GM12874 (cell line): ENCODE data around the gene VSTM2B.

Experiments used
- CTCF ChIP-seq: IDR thresholded peaks from 2 replicates; pipeline ENCODE4 v1.5.1; 2011; ENCODE audit warnings: low read depth, mild to moderate bottlenecking, control low read depth, low read length, moderate library complexity; ENCODE audit not compliant: insufficient read depth

VSTM2B gene

GRCh38 chr19:29511768-29512167, 14.0 kb upstream of the VSTM2B start:
- TF ChIP-seq CTCF = no peak

- TF ChIP-seq CTCF = no peak
These were observed 13.0 kb upstream of the VSTM2B start for GRCh38 chr19:29512748-29513147.

GRCh38 chr19:29514525-29515232, 11.1 kb upstream of the VSTM2B start:
- no peak for TF ChIP-seq CTCF

GRCh38 chr19:29515233-29515619, 10.6 kb upstream of the VSTM2B start:
- TF ChIP-seq CTCF = no peak

- TF ChIP-seq CTCF = no peak
These were observed 10.0 kb upstream of the VSTM2B start for GRCh38 chr19:29515706-29516357.

- TF ChIP-seq CTCF = no peak
These were observed 9.5 kb upstream of the VSTM2B start for GRCh38 chr19:29516358-29516725.

GRCh38 chr19:29516821-29517395, 8.9 kb upstream of the VSTM2B start:
- no peak for TF ChIP-seq CTCF
